NOMO-1 treated with dmso at 0.1 percent for 144 hours (cell line): ENCODE measurements around the gene ZSCAN22.
"Not testable (repeated sequence)": the region's sequence is repeated elsewhere in the genome, so short reads cannot be mapped to it uniquely, and the experiment has no call there.

Source experiments
- DNase-seq: peaks from one replicate; lab custom pipeline; 2025; ENCODE audit not compliant: unreplicated experiment; lab: John Stamatoyannopoulos, UW

The ZSCAN22 gene

DNA sequence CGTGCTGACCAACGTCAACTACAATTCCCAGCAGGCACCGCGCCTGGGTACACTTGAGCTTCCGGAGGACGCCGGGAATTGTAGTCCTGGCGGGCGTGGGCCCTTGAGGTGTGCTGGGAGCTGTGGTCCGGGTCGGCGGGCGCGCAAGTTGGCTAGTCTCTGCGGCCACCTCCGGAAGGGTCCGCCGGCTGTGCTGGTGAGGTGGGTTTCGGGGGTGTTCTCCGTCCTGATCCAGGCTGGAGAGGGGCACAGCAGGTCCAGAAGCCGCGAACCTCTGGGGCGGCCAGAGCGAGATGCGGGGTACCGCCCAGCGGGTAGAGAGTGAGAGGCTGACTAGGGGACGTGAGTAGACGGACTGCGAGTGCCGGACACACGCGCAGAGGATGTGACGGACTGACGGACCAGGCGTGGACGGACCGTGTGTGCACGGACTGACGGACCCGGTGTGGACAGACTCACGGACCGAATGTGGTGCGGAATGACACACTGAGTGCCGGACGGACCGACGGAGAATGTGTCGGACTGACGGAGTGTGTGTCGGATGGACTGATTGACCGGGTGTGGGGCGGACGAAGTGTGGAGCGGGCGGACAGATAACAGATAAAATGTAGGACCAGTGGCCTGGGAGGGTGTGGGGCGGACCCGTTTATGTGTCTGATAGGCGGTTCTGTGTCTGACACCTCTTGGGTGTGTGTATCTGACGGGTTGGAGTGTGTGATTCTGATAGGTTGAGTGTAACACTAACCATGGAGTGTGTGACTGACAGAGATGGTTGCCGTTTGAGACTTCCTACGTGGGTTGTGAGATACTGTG, at the start of gene ZSCAN22:
ZSCAN22 (plus strand) TSS at position 81 of the 813 bp plus-strand sequence. CDS start 7,809 bp downstream, outside the sequence.
- DNase-seq, result peak; percentile 93

DNA sequence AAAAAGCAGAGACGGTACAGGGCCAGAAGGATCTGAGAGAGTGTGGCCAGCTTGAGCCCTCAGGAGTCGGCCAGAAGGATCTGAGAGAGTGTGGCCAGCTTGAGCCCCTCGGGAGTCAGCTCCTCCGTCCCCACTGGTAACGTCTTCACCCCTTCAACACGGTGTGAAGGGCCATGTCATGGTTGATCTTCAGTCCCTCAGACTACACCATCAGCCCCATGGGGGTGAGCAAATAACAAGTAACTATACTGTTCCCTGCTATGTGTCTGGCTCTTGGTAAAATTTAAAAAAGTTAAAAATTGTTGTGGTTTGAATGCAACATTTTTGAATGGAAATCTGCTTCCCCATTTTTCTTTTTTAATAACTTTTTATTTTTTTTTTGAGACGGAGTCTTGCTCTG, 49.6 kb upstream of the ZSCAN22 start:
- DNase-seq, result no peak

DNA sequence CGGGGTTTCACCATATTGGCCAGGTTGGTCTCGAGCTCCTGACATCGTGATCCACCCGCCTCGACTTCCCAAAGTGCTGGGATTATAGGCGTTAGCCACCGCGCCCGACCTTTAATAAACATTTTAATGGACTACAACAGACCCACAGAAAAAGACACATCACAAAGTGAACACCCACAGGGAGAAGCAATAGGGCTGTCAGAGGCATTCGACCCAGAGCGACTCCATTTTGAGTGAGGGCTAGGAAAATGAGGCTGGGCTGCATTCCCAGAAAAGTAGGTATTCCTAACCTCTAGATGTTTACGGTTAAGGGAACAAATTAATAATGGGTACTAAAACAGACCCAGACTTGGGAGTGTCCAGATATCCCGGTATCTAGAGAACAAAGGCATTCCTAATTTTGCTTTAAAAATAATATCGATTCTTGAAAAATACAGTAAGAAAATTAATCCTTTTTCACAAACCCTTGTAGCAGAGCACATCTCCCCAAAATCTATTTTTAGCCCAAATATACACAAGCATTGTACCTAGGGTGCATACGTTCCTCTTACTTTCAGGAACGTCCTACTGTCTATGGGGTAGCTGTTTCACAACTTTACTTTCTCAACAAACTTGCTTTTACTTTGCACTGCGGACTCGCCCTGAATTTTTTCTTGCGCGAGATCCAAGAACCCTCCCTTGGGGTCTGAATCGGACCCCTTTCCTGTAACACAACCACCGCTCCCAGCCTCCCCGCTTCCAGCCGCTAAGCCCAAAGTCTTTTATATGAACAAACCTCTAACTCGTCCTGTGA, 48.9 kb upstream of the ZSCAN22 start:
- DNase-seq, result no peak

DNA sequence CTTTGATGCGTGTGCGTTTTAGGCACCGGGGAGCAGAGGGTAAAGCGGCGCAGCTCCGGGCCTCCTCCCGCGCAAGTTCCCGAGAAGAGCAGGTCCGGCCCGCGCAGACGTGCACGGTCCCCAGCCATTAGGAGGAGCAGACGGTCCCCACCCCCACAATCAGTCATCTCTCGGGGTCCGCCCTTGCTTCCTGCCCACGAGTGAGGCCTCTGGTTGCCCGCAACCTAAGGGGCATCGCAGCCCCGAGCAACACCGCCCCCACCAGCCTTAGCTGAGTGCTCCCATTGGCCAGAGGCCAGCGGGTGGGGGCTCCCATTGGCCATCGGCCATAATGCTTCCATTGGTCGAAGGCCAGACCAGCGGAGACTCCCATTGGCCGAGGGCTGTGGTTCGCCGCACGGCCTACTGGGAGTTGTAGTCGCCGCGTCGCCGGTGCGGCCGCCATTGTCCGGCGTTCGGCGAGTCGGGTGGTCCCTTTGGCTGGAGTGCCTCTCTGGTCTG, 48.2 kb upstream of the ZSCAN22 start, which contains the start of gene ZNF8:
ZNF8 (plus strand) TSS at position 415 of the 501 bp plus-strand sequence. CDS start 127 bp downstream, outside the sequence.
- DNase-seq, result peak; percentile 98

DNA sequence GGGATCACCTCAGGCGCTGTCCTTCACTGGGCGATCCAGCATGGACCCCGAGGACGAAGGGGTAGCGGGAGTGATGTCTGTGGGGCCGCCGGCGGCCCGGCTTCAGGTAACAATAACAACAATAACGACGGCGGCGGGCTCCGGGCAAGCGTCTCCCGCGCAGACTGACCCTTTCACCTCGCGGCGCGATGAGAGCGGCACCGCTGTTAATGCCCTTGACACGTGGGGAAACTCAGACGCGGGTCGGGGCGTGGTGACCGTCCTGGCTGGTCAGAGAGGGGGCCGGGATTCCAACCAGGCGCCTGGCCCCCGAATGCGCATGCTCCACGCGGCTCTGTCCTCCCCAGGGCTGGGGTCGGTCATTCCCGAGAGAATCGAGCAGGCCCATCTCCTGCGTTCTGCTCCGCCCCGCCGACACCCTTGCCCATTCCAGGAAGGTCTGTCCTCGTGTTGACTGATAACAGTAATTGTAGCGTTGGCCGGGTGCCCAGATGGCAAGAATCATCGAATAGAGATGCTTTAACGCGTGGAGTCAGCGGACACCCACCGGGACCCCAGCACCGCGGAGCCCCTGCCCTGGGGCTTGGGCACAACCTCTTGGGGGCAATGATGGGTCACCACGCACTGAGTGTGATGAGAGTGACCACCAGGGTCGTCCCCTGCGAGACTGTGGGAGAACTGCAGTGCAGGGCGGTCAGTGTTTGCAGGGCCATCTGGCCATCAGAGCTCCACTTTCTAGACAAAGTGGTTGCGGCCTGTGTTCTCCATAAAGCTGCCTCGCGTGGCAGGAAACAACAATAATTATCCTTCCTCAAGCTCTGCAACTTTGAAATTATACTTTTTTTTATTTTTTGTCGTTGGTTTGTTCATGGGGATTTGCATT, 47.5 kb upstream of the ZSCAN22 start:
- DNase-seq, result no peak

DNA sequence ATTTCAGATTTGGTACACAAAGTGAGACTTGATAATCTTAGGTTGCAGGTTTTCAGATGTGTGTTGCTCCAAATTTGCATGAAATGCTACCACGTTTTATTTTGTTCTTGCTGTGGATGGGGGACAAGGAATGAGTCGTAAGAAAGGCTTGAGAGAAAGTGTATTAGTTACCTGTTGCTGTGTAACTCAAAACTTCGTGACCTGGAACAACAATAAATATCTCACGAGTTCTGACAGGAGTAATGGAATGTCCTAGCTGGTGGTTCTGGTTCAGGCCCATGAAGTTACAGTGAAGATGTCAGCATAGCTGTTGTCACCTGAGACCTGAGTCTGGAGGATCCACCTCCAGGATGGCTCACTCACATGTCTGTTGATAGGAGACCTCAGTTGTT, 46.9 kb upstream of the ZSCAN22 start:
- DNase-seq, result no peak

DNA sequence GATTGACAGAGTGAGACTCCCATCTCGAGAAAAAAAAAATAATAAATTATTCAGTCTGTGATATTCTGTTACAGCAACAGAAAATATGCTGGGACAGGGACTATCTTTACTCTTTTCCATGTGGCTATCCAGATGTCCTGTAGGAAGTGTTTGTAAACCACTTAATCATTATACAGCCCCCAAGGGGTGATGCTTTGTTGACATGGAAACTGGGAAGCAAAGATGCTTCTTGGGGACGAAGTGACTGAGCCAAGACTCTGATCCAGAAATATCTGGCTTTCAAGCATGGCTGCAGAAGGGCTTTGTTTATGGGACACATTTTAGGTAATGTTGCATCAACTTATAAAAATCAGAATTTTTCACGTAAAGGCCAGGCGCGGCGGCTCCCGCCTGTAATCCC, 42.6 kb upstream of the ZSCAN22 start:
- DNase-seq, result no peak

DNA sequence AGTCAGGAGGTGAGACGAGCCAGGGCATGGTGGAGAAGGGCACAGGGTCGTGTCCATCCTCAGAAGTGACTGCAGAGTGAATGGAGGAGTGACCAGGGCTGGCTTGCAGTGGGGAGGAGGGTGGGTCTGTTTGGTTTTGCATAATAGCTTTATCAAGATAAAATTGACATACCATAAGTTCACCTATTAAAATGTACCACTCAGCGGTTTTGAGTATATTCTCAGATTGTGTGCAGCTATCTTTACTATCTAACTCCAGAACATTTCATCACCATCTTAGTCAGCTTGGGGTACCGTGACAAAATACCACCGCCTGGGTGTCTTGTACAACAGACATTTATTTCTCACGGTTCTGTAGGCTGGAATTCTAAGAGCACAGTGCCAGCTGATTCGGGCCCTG, 34.9 kb upstream of the ZSCAN22 start:
- no peak for DNase-seq

DNA sequence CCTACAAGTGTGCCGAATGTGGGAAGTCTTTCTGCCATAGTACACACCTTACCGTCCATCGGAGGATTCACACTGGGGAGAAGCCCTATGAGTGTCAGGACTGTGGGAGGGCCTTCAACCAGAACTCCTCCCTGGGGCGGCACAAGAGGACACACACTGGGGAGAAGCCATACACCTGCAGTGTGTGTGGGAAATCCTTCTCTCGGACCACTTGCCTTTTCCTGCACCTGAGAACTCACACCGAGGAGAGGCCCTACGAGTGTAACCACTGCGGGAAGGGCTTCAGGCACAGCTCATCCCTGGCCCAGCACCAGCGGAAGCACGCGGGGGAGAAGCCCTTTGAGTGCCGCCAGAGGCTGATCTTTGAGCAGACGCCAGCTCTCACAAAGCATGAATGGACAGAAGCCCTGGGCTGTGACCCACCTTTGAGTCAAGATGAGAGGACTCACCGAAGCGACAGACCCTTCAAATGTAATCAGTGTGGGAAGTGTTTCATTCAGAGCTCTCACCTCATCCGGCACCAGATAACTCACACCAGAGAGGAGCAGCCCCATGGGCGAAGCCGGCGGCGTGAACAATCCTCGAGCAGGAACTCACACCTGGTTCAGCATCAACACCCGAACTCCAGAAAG, 31.9 kb upstream of the ZSCAN22 start:
- DNase-seq, result no peak

DNA sequence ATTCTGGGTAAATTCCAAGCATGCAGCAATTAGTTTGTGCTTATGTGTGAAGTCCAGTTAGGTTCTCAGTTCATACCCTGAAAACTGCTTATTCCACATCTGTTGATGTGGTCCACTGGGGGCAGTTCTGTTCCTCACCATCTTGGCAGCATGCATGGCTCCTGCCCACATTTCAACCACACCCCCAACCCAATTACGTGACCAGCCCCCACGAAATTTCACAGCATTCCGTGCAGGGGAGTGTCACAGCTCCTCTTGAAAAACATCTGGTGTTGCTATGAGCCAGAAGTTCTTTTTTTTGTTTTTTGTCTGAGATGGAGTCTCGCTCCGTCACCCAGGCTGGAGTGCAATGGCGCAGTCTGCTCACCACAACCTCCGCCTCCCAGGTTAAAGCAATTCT, 30.7 kb upstream of the ZSCAN22 start:
- DNase-seq, result no peak

DNA sequence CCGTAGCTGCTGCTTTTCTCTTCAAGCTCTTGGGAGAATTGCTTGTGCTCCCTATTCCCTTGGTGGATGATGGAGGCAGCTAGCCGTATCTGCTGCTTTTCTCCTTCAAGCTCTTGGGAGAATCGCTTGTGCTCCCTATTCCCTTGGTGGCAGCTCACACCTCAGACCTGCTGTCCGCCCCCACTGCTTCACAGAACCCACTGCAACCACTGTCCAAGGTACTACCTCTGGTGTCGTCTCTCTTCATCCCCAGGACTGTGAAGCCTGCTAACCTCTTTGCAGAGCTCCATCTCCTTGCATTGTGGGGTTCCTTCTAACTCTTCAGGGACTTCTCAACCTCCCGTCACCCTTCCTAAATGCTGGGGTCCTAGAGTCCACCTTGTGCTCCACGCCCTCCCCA, 26.2 kb upstream of the ZSCAN22 start:
- DNase-seq, result no peak

DNA sequence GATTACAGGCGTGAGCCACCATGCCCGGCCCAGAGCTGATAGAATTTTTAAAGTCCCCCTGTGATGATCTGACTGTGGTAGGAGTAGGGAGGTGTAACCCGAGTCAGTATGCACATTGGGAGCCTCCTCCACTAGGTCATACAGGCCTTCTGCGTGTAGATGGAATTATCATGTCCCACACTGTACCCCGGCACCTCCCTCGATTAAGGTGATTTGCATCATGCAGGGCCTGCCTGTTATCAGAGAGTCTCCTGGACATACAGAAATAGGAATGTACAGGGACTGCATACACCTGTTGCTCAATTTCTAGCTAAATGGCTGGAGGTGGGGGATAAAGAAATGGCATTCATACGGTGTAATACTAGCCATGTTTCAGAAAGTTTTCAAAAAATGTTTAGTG, 22.5 kb upstream of the ZSCAN22 start:
- DNase-seq, result no peak

DNA sequence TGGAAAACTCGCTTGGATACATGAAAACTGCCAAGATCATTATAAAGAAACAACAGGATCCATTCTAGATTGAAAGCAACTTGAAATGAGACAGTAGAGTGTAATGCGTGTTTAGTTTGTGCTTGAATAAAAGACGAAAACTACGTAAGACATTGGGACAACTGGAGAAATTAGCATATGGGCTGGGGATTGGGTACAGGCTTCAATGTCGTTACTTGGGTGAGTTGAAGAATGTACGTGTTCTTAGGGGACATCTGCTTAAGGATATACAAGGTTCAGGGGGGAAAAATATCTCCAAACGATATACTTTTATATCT, 22.1 kb upstream of the ZSCAN22 start:
- DNase-seq, result no peak

DNA sequence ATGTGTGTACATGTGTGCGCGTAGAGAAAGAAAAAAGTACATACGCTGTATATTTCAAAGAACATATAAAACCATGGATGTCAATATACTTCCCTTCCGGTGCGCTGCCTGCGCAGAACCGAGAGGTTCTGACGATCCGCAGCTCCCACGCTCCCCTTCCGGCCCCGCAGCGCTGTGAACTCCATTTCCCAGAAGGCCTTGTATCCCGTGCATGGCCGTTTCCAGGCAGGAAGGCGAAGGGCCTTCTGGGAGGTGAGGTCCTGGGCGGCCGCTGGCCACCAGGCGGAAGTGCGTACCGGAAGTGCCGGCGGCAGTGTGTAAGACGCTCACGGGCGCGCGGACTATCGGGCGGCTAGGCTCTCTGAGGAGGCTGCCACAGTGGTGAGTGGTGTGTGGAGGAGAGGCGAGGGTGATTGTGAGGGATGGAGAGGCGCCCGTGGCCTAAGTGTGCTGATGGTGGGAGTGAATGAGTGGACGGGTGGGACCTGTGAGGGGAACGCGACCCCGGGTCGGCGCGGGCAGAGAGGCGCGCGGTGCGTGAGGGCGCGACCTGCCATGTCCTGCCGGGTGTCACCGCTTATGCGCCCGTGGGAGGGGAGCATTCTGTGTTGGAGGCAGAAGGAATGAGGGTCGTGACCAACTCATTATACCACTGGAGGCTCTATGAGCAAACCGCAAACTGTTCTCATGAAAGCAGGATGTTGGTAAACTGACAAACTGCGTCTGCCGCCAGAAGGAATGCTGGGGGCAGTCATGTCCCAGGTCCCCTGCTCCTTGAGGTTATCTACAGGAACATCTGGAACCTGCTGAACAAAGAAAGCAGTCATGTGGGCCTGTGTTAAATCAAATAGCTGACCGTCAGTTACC, 21.5 kb upstream of the ZSCAN22 start, which contains the start of gene ERVK3-1:
ERVK3-1 (plus strand) TSS at position 313 of the 867 bp plus-strand sequence. CDS start 6,792 bp downstream, outside the sequence.
- peak; percentile 99 for DNase-seq

DNA sequence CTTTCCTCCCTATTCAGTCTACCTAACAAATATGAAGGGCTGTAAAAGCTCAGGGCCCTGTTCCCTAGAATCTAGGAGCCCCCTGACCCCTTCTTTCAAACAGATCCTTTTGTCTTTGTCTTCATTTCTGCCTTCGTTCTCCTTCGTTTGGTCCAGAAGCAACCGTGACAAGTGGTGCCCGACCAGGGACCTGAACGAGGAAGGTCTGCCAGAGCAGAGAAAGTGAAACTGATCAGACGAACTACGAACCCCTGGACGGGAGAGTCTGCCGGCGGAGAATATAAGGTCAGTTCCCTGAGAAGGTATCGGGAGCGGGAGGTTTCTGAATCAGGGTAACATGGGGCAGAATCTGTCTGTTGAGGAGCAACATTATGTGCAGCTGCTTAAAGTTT, 20.9 kb upstream of the ZSCAN22 start:
- peak; percentile 0 for DNase-seq

DNA sequence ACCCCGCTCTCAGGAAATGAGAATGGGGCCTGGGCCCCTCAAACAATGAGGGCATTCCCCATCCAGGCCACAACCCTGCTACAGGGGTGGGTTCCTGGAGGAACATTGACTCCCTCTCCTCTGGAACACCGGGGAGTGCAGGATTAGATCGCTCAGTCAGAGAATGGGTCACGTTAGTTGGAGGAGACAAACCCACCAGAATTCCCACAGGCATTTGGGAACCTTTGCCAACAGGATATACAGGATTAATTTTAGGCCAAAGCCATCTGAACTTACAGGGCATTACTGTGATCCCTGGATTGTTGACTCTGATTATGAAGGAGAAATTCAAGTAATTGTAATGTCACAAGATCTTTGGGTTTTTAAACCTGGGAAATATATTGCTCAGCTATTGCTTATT, 19.1 kb upstream of the ZSCAN22 start:
- DNase-seq, result no peak

DNA sequence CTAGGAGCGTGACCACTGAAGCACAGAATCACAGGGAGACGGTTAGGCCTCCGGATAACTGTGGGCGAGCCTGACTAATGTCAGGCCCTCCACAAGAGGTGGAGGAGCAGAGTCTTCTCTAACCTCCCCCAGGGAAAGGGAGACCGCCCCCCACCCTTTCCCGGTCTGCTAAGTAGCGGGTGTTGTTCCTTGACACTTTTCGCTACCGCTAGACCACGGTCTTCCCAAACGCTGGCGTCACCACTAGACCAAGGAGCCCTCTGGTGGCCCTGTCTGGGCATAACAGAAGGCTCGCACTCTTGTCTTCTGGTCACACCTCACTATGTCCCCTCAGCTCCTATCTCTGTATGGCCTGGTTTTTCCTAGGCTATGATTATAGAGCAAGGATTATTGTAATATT, 16.1 kb upstream of the ZSCAN22 start:
- not testable (repeated sequence) for DNase-seq

DNA sequence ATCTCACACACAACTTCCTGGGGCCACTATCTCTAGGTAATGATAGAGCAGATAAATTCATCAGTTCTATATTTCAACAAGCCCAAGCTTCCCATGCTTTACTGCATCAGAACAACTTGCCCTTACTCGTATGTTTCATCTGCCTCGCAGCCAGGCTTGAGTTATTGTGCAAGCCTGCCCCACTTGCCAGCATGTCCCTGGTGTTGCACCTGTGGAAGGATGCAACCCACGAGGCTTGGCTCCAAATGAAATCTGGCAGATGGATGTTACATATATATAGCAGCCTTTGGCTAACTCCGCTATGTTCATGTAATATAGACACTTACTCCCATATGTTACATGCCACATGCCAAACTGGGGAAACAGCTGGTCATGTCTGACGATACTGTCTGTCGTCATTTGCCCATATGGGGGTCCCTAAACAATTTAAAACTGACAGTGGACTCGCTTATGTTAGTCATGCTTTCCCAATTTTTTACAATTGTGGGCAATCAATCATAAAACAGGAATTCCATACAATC, 15.4 kb upstream of the ZSCAN22 start:
- DNase-seq, result no peak

DNA sequence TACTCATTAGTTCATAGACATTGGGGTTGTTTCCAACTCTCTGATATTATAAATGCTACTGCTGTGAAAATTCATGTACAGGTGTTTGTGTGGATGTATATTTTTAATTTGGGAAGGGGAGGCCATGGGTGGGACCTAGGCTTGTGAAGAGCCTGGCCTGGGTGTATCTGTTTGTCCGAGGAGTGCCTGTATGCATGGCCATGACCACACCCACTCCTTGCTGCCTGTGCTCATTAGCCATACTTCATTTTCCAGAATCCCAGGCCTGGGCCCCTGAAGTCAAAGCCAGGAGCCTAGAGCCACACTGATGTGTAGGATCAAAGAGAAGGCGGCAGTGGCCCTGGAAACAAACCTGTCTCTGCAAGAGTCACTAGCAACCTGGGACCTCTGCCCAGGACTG, 11.2 kb upstream of the ZSCAN22 start:
- DNase-seq, result no peak
